Mesenchymal stem cell (in vitro differentiated cells and primary cell): ENCODE measurements around the gene MRPL51.
A peak's percentile ranks its signal among the peaks of the same experiment; 100 is the strongest.

Experiments
- DNase-seq: peaks from one replicate; pipeline ENCODE4 v3.0.0-alpha.2; 2013
- H2AFZ ChIP-seq: one replicate; pipeline ENCODE4 v1.6.1; 2013; ENCODE audit warnings: low read depth, mild to moderate bottlenecking, control low read depth, inconsistent platforms, low read length, moderate library complexity
- H2AK5ac ChIP-seq: 2 replicates; pipeline ENCODE4 v1.6.1; 2013; ENCODE audit warnings: low read length, moderate library complexity, mild to moderate bottlenecking, inconsistent platforms; ENCODE audit not compliant: severe bottlenecking
- H2BK120ac ChIP-seq: one replicate; pipeline ENCODE4 v1.6.1; 2013; ENCODE audit warnings: low read depth, mild to moderate bottlenecking, inconsistent platforms, low read length, moderate library complexity
- H2BK12ac ChIP-seq, 2 experiments: one replicate each; pipeline ENCODE4 v1.6.1; 2013; ENCODE audit warnings: inconsistent platforms in 2 of 2, low read length in 2 of 2, mild to moderate bottlenecking in 2 of 2, moderate library complexity in 2 of 2, control low read depth in 1 of 2
- H2BK15ac ChIP-seq: one replicate; pipeline ENCODE4 v1.6.1; 2013; ENCODE audit warnings: mild to moderate bottlenecking, low read depth, inconsistent platforms; ENCODE audit not compliant: poor library complexity, severe bottlenecking
- H2BK5ac ChIP-seq: 2 replicates; pipeline ENCODE4 v1.6.1; 2013; ENCODE audit warnings: low read depth, mild to moderate bottlenecking, low read length, control low read depth, inconsistent platforms; ENCODE audit not compliant: poor library complexity, severe bottlenecking
- H3K14ac ChIP-seq, 2 experiments: one replicate each; pipeline ENCODE4 v1.6.1; 2013; ENCODE audit warnings: inconsistent platforms in 2 of 2, low read length in 2 of 2, control low read depth in 1 of 2, mild to moderate bottlenecking in 1 of 2, moderate library complexity in 1 of 2
- H3K18ac ChIP-seq, 2 experiments: one replicate each; pipeline ENCODE4 v1.6.1; 2013; ENCODE audit warnings: inconsistent platforms in 2 of 2, low read length in 2 of 2, control low read depth in 1 of 2, low read depth in 1 of 2, mild to moderate bottlenecking in 1 of 2
- H3K23ac ChIP-seq, 2 experiments: one replicate each; pipeline ENCODE4 v1.6.1; 2013; ENCODE audit warnings: inconsistent platforms in 2 of 2, low read length in 2 of 2, mild to moderate bottlenecking in 2 of 2, moderate library complexity in 2 of 2, control low read depth in 1 of 2
- H3K27ac ChIP-seq: 2 replicates; pipeline ENCODE4 v1.5.1; 2013; ENCODE audit warnings: mild to moderate bottlenecking, moderate library complexity, low read length, control low read depth, inconsistent platforms; ENCODE audit not compliant: poor library complexity, severe bottlenecking
- H3K27me3 ChIP-seq, 2 experiments: 2 replicates each; pipeline versions ENCODE4 v1.6.1 to v1.7.0; 2013; ENCODE audit warnings: low read length in 2 of 2, mild to moderate bottlenecking in 2 of 2, moderate library complexity in 2 of 2, control low read depth in 1 of 2, inconsistent platforms in 1 of 2; ENCODE audit not compliant: control insufficient read depth in 1 of 2, insufficient read depth in 1 of 2
- H3K36me3 ChIP-seq, 2 experiments: 2 replicates each; pipeline versions ENCODE4 v1.6.1 to v1.7.0; 2013; ENCODE audit warnings: low read length in 2 of 2, control low read depth in 1 of 2, inconsistent platforms in 1 of 2, low read depth in 1 of 2, mild to moderate bottlenecking in 1 of 2; ENCODE audit not compliant: insufficient read depth in 2 of 2, control insufficient read depth in 1 of 2
- H3K4ac ChIP-seq, 2 experiments: one replicate each; pipeline ENCODE4 v1.6.1; 2013; ENCODE audit warnings: inconsistent platforms in 2 of 2, low read length in 2 of 2, mild to moderate bottlenecking in 2 of 2, moderate library complexity in 2 of 2, control low read depth in 1 of 2, low read depth in 1 of 2
- H3K4me1 ChIP-seq: 2 replicates; pipeline ENCODE4 v1.6.1; 2013; ENCODE audit warnings: low read depth, low read length, control low read depth; ENCODE audit not compliant: control insufficient read depth, insufficient read depth
- H3K4me2 ChIP-seq: 2 replicates; pipeline ENCODE4 v1.6.1; 2013; ENCODE audit warnings: low read length, mild to moderate bottlenecking, inconsistent platforms; ENCODE audit not compliant: poor library complexity, severe bottlenecking
- H3K4me3 ChIP-seq, 2 experiments: 2 replicates each; pipeline versions ENCODE4 v1.5.1 to v1.7.0; 2013; ENCODE audit warnings: low read length in 2 of 2, mild to moderate bottlenecking in 2 of 2, control low read depth in 1 of 2, low read depth in 1 of 2; ENCODE audit not compliant: insufficient read depth in 1 of 2
- H3K79me1 ChIP-seq: replicated peaks from 2 replicates; pipeline ENCODE4 v1.6.1; 2013; ENCODE audit warnings: mild to moderate bottlenecking, control low read depth, low read length, inconsistent platforms; ENCODE audit not compliant: poor library complexity, severe bottlenecking
- H3K9ac ChIP-seq: 2 replicates; pipeline ENCODE4 v1.7.0; 2013; ENCODE audit warnings: mild to moderate bottlenecking, low read length, moderate library complexity
- H3K9me3 ChIP-seq: 2 replicates; pipeline ENCODE4 v1.7.0; 2013; ENCODE audit warnings: mild to moderate bottlenecking, low read length; ENCODE audit not compliant: control insufficient read depth
- H4K8ac ChIP-seq: one replicate; pipeline ENCODE4 v1.6.1; 2013; ENCODE audit warnings: inconsistent platforms, mild to moderate bottlenecking, low read length, moderate library complexity
- H4K91ac ChIP-seq: one replicate; pipeline ENCODE4 v1.6.1; 2013; ENCODE audit warnings: mild to moderate bottlenecking, low read length, inconsistent platforms
- WGBS: methylation state at CpG from one replicate; pipeline ENCODE4 v1.1.7; 2013; ENCODE audit warnings: mixed read lengths; 5-methylcytosine and 5-hydroxymethylcytosine counted together

Gene MRPL51

GRCh38 chr12:6535697-6535946, 42.6 kb upstream of the MRPL51 start:
- peak overlapping the region; percentile 96 for H3K9ac ChIP-seq
- peaks cover 52 to 56% of the 10 kb centered on the region in 2 experiments for H3K36me3 ChIP-seq
- WGBS, result 0% methylated on average over 2 of the region's 6 CpGs
- H3K4me2 ChIP-seq, result peak overlapping the region; percentile 79
- H2AFZ ChIP-seq, result no peak overlapping the region
- no peak overlapping the region for H3K23ac ChIP-seq
- peak overlapping the region; percentile 90 for H3K27ac ChIP-seq
- H2BK15ac ChIP-seq, result no peak overlapping the region
- no peak overlapping the region for H2BK12ac ChIP-seq
- H2BK5ac ChIP-seq, result no peak overlapping the region
- H2BK120ac ChIP-seq, result no peak overlapping the region
- H3K18ac ChIP-seq, result peak overlapping the region in 1 of 2 experiments; percentile 52
- DNase-seq, result no peak
- peak overlapping the region; percentile 24 to 46 for H3K4ac ChIP-seq
- peak overlapping the region; percentile 83 to 98 for H3K4me3 ChIP-seq
- peaks cover 4% of the 10 kb centered on the region for H3K79me1 ChIP-seq
- no peak overlapping the region for H4K91ac ChIP-seq
- no peaks in the 10 kb centered on the region for H3K9me3 ChIP-seq
- no peaks in the 10 kb centered on the region for H3K27me3 ChIP-seq
- peak overlapping the region in 1 of 2 experiments; percentile 19 for H3K14ac ChIP-seq
- H3K4me1 ChIP-seq, result peaks cover 48% of the 10 kb centered on the region
- H2AK5ac ChIP-seq, result no peak overlapping the region
- H4K8ac ChIP-seq, result no peak overlapping the region

GRCh38 chr12:6534945-6535696, 42.1 kb upstream of the MRPL51 start:
- Histone ChIP-seq H2BK12ac (no peak overlapping the region), H4K8ac (peak overlapping the region; percentile 57), H2AFZ (no peak overlapping the region), H3K14ac (peak overlapping the region in 1 of 2 experiments; percentile 96), H4K91ac (peak overlapping the region; percentile 81), H3K23ac (no peak overlapping the region), H3K9ac (peak overlapping the region; percentile 96), H2BK5ac (peak overlapping the region; percentile 50), H3K36me3 (peaks cover 54 to 56% of the 10 kb centered on the region in 2 experiments), H2BK120ac (peak overlapping the region; percentile 11), H3K27me3 (no peaks in the 10 kb centered on the region), H3K18ac (peak overlapping the region; percentile 83 to 94), H3K79me1 (peaks cover 5% of the 10 kb centered on the region), H3K27ac (peak overlapping the region; percentile 90), H3K4me1 (peaks cover 43% of the 10 kb centered on the region), H2BK15ac (no peak overlapping the region), H3K9me3 (no peaks in the 10 kb centered on the region), H3K4me3 (peak overlapping the region; percentile 83 to 98), H3K4ac (peak overlapping the region; percentile 46 to 85), H3K4me2 (peak overlapping the region; percentile 79), H2AK5ac (peak overlapping the region; percentile 67)
- peak; percentile 82 for DNase-seq
- under 1% methylated on average over 52 of the region's 52 CpGs for WGBS

- peak overlapping the region; percentile 83 to 94 for H3K18ac ChIP-seq
- H3K79me1 ChIP-seq, result peaks cover 5% of the 10 kb centered on the region
- H3K9me3 ChIP-seq, result no peaks in the 10 kb centered on the region
- peak overlapping the region; percentile 81 for H4K91ac ChIP-seq
- peak overlapping the region; percentile 96 for H3K9ac ChIP-seq
- peak overlapping the region; percentile 11 for H2BK120ac ChIP-seq
- H2BK15ac ChIP-seq, result no peak overlapping the region
- H3K23ac ChIP-seq, result peak overlapping the region in 1 of 2 experiments; percentile 86
- H3K14ac ChIP-seq, result peak overlapping the region in 1 of 2 experiments; percentile 96
- no peak overlapping the region for H2AFZ ChIP-seq
- H3K4me2 ChIP-seq, result peak overlapping the region; percentile 55
- no peak for DNase-seq
- peak overlapping the region; percentile 85 for H2BK5ac ChIP-seq
- peaks cover 38% of the 10 kb centered on the region for H3K4me1 ChIP-seq
- H3K4ac ChIP-seq, result peak overlapping the region; percentile 41 to 85
- peak overlapping the region; percentile 67 for H2AK5ac ChIP-seq
- H3K36me3 ChIP-seq, result peaks cover 54 to 56% of the 10 kb centered on the region in 2 experiments
- no peak overlapping the region for H2BK12ac ChIP-seq
- H3K27me3 ChIP-seq, result no peaks in the 10 kb centered on the region
- peak overlapping the region; percentile 90 for H3K27ac ChIP-seq
- peak overlapping the region; percentile 76 for H4K8ac ChIP-seq
- 0% methylated on average over 16 of the region's 25 CpGs for WGBS
- peak overlapping the region; percentile 83 to 98 for H3K4me3 ChIP-seq
Measured at GRCh38 chr12:6534695-6534944, 41.6 kb upstream of the MRPL51 start.

- Histone ChIP-seq H3K79me1 (peaks cover 5% of the 10 kb centered on the region), H2AFZ (peak within 1 kb of the TSS; percentile 66), H3K18ac (peak within 1 kb of the TSS; percentile 85 to 94), H3K23ac (peak within 1 kb of the TSS in 1 of 2 experiments; percentile 86), H3K4me2 (peak within 1 kb of the TSS; percentile 79), H3K27ac (peak within 1 kb of the TSS; percentile 97), H3K4ac (peak within 1 kb of the TSS; percentile 61 to 98), H4K91ac (peak within 1 kb of the TSS; percentile 96), H3K4me1 (peaks cover 37% of the 10 kb centered on the region), H4K8ac (peak within 1 kb of the TSS; percentile 76), H3K9ac (peak within 1 kb of the TSS; percentile 96), H2AK5ac (peak within 1 kb of the TSS; percentile 67), H3K9me3 (no peaks in the 10 kb centered on the region), H3K27me3 (no peaks in the 10 kb centered on the region), H3K14ac (peak within 1 kb of the TSS in 1 of 2 experiments; percentile 96), H2BK120ac (peak within 1 kb of the TSS; percentile 89), H2BK15ac (peak within 1 kb of the TSS; percentile 76), H2BK5ac (peak within 1 kb of the TSS; percentile 85), H3K4me3 (peak within 1 kb of the TSS; percentile 83 to 98), H3K36me3 (peaks cover 54 to 59% of the 10 kb centered on the region in 2 experiments), H2BK12ac (peak within 1 kb of the TSS; percentile 93 to 96)
- WGBS, result 1% methylated on average over 59 of the region's 62 CpGs
- peak; percentile 99 for DNase-seq
Measured at GRCh38 chr12:6533923-6534694, 41.0 kb upstream of the MRPL51 start, which contains the start of gene GAPDH. Gene GAPDH (plus strand): TSS chr12:6534517. CDS start chr12:6534833, 316 bp downstream.
